Measurements from ENCODE around the gene TRAP1.

The TRAP1 gene

GRCh38 chr16:3643095-3643730, 74.1 kb downstream of the TRAP1 start:
- Histone ChIP-seq H3K4me1 (ENCODE audit: control insufficient read depth in 1 of 2, insufficient read depth in 2 of 2, low read length in 2 of 2) (peaks cover 0 to 3% of the 10 kb centered on the region in 2 donors), H3K4me3 (ENCODE audit: low read depth in 1 of 2, low read length in 2 of 2) (no peak overlapping the region), H3K9me3 (ENCODE audit: control insufficient read depth in 1 of 2, low read length in 2 of 2) (no peaks in the 10 kb centered on the region), H3K27ac (ENCODE audit: low read length) (no peak overlapping the region), H3K27me3 (ENCODE audit: low read depth, low read length) (no peaks in the 10 kb centered on the region), H3K36me3 (ENCODE audit: control insufficient read depth in 1 of 2, insufficient read depth in 2 of 2, low read length in 2 of 2) (peaks cover 0 to 18% of the 10 kb centered on the region in 2 donors)

- Histone ChIP-seq H3K4me3 (ENCODE audit: low read depth in 1 of 2, low read length in 2 of 2) (no peak overlapping the region), H3K9me3 (ENCODE audit: control insufficient read depth in 1 of 2, low read length in 2 of 2) (no peaks in the 10 kb centered on the region), H3K4me1 (ENCODE audit: control insufficient read depth in 1 of 2, insufficient read depth in 2 of 2, low read length in 2 of 2) (peaks cover 0 to 3% of the 10 kb centered on the region in 2 donors), H3K27me3 (ENCODE audit: low read depth, low read length) (no peaks in the 10 kb centered on the region), H3K27ac (ENCODE audit: low read length) (no peak overlapping the region), H3K36me3 (ENCODE audit: control insufficient read depth in 1 of 2, insufficient read depth in 2 of 2, low read length in 2 of 2) (peaks cover 0 to 18% of the 10 kb centered on the region in 2 donors)
Observed at GRCh38 chr16:3642397-3643094, 74.8 kb downstream of the TRAP1 start.

GRCh38 chr16:3641801-3642396, 75.4 kb downstream of the TRAP1 start:
- Histone ChIP-seq H3K4me3 (ENCODE audit: low read depth in 1 of 2, low read length in 2 of 2) (no peak overlapping the region), H3K9me3 (ENCODE audit: control insufficient read depth in 1 of 2, low read length in 2 of 2) (no peaks in the 10 kb centered on the region), H3K36me3 (ENCODE audit: control insufficient read depth in 1 of 2, insufficient read depth in 2 of 2, low read length in 2 of 2) (peaks cover 0 to 18% of the 10 kb centered on the region in 2 donors), H3K4me1 (ENCODE audit: control insufficient read depth in 1 of 2, insufficient read depth in 2 of 2, low read length in 2 of 2) (peaks cover 0 to 3% of the 10 kb centered on the region in 2 donors), H3K27ac (ENCODE audit: low read length) (no peak overlapping the region), H3K27me3 (ENCODE audit: low read depth, low read length) (no peaks in the 10 kb centered on the region)

- Histone ChIP-seq H3K4me1 (ENCODE audit: control insufficient read depth in 1 of 2, insufficient read depth in 2 of 2, low read length in 2 of 2) (peaks cover 0 to 3% of the 10 kb centered on the region in 2 donors), H3K27me3 (ENCODE audit: low read depth, low read length) (no peaks in the 10 kb centered on the region), H3K36me3 (ENCODE audit: control insufficient read depth in 1 of 2, insufficient read depth in 2 of 2, low read length in 2 of 2) (peaks cover 0 to 18% of the 10 kb centered on the region in 2 donors), H3K27ac (ENCODE audit: low read length) (no peak overlapping the region), H3K4me3 (ENCODE audit: low read depth in 1 of 2, low read length in 2 of 2) (no peak overlapping the region), H3K9me3 (ENCODE audit: control insufficient read depth in 1 of 2, low read length in 2 of 2) (no peaks in the 10 kb centered on the region)
Observed at GRCh38 chr16:3640632-3641501, 76.5 kb downstream of the TRAP1 start.

- no peaks in the 10 kb centered on the region for H3K9me3 ChIP-seq (ENCODE audit: control insufficient read depth in 1 of 2, low read length in 2 of 2)
- H3K36me3 ChIP-seq (ENCODE audit: control insufficient read depth in 1 of 2, insufficient read depth in 2 of 2, low read length in 2 of 2): peaks cover 0 to 18% of the 10 kb centered on the region in 2 donors
- no peaks in the 10 kb centered on the region for H3K27me3 ChIP-seq (ENCODE audit: low read depth, low read length)
- H3K4me3 ChIP-seq (ENCODE audit: low read depth in 1 of 2, low read length in 2 of 2): no peak overlapping the region
- peaks cover 0 to 3% of the 10 kb centered on the region in 2 donors for H3K4me1 ChIP-seq (ENCODE audit: control insufficient read depth in 1 of 2, insufficient read depth in 2 of 2, low read length in 2 of 2)
- no peak overlapping the region for H3K27ac ChIP-seq (ENCODE audit: low read length)
Observed at GRCh38 chr16:3640207-3640606, 77.1 kb downstream of the TRAP1 start.

- no peak overlapping the region for H3K27ac ChIP-seq (ENCODE audit: low read length)
Observed at GRCh38 chr16:3638916-3639644, 78.2 kb downstream of the TRAP1 start.

GRCh38 chr16:3637371-3637923, 79.9 kb downstream of the TRAP1 start:
- Histone ChIP-seq H3K27ac (ENCODE audit: low read length) (peak overlapping the region; percentile 67), H3K36me3 (ENCODE audit: control insufficient read depth in 1 of 2, insufficient read depth in 2 of 2, low read length in 2 of 2) (peaks cover 0 to 14% of the 10 kb centered on the region in 2 donors), H3K4me3 (ENCODE audit: low read depth in 1 of 2, low read length in 2 of 2) (no peak overlapping the region)

More at GRCh38 chr16:3638916-3639644, 78.2 kb downstream of the TRAP1 start:
- Histone ChIP-seq H3K4me1 (ENCODE audit: control insufficient read depth in 1 of 2, insufficient read depth in 2 of 2, low read length in 2 of 2) (peaks cover 0 to 3% of the 10 kb centered on the region in 2 donors), H3K36me3 (ENCODE audit: control insufficient read depth in 1 of 2, insufficient read depth in 2 of 2, low read length in 2 of 2) (peaks cover 0 to 18% of the 10 kb centered on the region in 2 donors), H3K9me3 (ENCODE audit: control insufficient read depth in 1 of 2, low read length in 2 of 2) (no peaks in the 10 kb centered on the region), H3K27me3 (ENCODE audit: low read depth, low read length) (no peaks in the 10 kb centered on the region), H3K4me3 (ENCODE audit: low read depth in 1 of 2, low read length in 2 of 2) (no peak overlapping the region)

GRCh38 chr16:3625911-3626732, 91.2 kb downstream of the TRAP1 start:
- Histone ChIP-seq H3K4me3 (ENCODE audit: low read depth in 1 of 2, low read length in 2 of 2) (no peak overlapping the region), H3K9me3 (ENCODE audit: control insufficient read depth in 1 of 2, low read length in 2 of 2) (no peaks in the 10 kb centered on the region), H3K27me3 (ENCODE audit: low read depth, low read length) (no peaks in the 10 kb centered on the region), H3K36me3 (ENCODE audit: control insufficient read depth in 1 of 2, insufficient read depth in 2 of 2, low read length in 2 of 2) (no peaks in the 10 kb centered on the region), H3K27ac (ENCODE audit: low read length) (no peak overlapping the region), H3K4me1 (ENCODE audit: control insufficient read depth in 1 of 2, insufficient read depth in 2 of 2, low read length in 2 of 2) (no peaks in the 10 kb centered on the region)

More at GRCh38 chr16:3637371-3637923, 79.9 kb downstream of the TRAP1 start:
- H3K4me1 ChIP-seq (ENCODE audit: control insufficient read depth in 1 of 2, insufficient read depth in 2 of 2, low read length in 2 of 2): peaks cover 0 to 3% of the 10 kb centered on the region in 2 donors
- H3K27me3 ChIP-seq (ENCODE audit: low read depth, low read length): no peaks in the 10 kb centered on the region
- H3K9me3 ChIP-seq (ENCODE audit: control insufficient read depth in 1 of 2, low read length in 2 of 2): no peaks in the 10 kb centered on the region

GRCh38 chr16:3625331-3625730, 92.0 kb downstream of the TRAP1 start:
- no peak overlapping the region for H3K4me3 ChIP-seq (ENCODE audit: low read depth in 1 of 2, low read length in 2 of 2)
- H3K27me3 ChIP-seq (ENCODE audit: low read depth, low read length): no peaks in the 10 kb centered on the region
- no peaks in the 10 kb centered on the region for H3K4me1 ChIP-seq (ENCODE audit: control insufficient read depth in 1 of 2, insufficient read depth in 2 of 2, low read length in 2 of 2)
- no peaks in the 10 kb centered on the region for H3K9me3 ChIP-seq (ENCODE audit: control insufficient read depth in 1 of 2, low read length in 2 of 2)
- H3K27ac ChIP-seq (ENCODE audit: low read length): no peak overlapping the region
- H3K36me3 ChIP-seq (ENCODE audit: control insufficient read depth in 1 of 2, insufficient read depth in 2 of 2, low read length in 2 of 2): no peaks in the 10 kb centered on the region

- H3K9me3 ChIP-seq (ENCODE audit: control insufficient read depth in 1 of 2, low read length in 2 of 2): no peaks in the 10 kb centered on the region
- no peaks in the 10 kb centered on the region for H3K4me1 ChIP-seq (ENCODE audit: control insufficient read depth in 1 of 2, insufficient read depth in 2 of 2, low read length in 2 of 2)
- H3K4me3 ChIP-seq (ENCODE audit: low read depth in 1 of 2, low read length in 2 of 2): no peak overlapping the region
- no peaks in the 10 kb centered on the region for H3K36me3 ChIP-seq (ENCODE audit: control insufficient read depth in 1 of 2, insufficient read depth in 2 of 2, low read length in 2 of 2)
- no peaks in the 10 kb centered on the region for H3K27me3 ChIP-seq (ENCODE audit: low read depth, low read length)
- H3K27ac ChIP-seq (ENCODE audit: low read length): no peak overlapping the region
Observed at GRCh38 chr16:3623642-3624041, 93.7 kb downstream of the TRAP1 start.
